HG02571 (cell line): Measurements from ENCODE around the gene RABIF.
"Not testable (repeated sequence)": the region's sequence is repeated elsewhere in the genome, so short reads cannot be mapped to it uniquely, and the experiment has no call there.

Source experiments
- ATAC-seq: cut with Tn5 transposase; IDR thresholded peaks from one replicate; pipeline ENCODE4 v1.9.1; 2021; ENCODE audit warnings: mild to moderate bottlenecking, moderate library complexity; ENCODE audit not compliant: unreplicated experiment

The RABIF gene

GRCh38 chr1:202835548-202836072 lies 53.3 kb downstream of the RABIF start:
- no peak for ATAC-seq

- ATAC-seq, result no peak
Observed at GRCh38 chr1:202834771-202835547, 54.0 kb downstream of the RABIF start.

- no peak for ATAC-seq
Observed at GRCh38 chr1:202831906-202832305, 57.0 kb downstream of the RABIF start.

GRCh38 chr1:202829223-202829622 lies 59.7 kb downstream of the RABIF start:
- ATAC-seq, result not testable (repeated sequence)
